Right atrium auricular region (tissue), 2 donors: ENCODE measurements around the gene POLA2. TPM values are rescaled to one million over a fixed set of nuclear protein-coding genes. Genes with fewer than 3 reads are reported as not detected.
"Not testable (repeated sequence)": the region's sequence is repeated elsewhere in the genome, so short reads cannot be mapped to it uniquely, and the experiment has no call there.

Experiments
- DNase-seq: peaks from one replicate; pipeline ENCODE4 v3.0.0-alpha.2; 2019; ENCODE audit warnings: low spot score
- H3K27ac ChIP-seq, 2 donors: fragments of 200-600 bp; sonication (generic); 1 replicate in 1 of 2; 2 replicates in 1 of 2; pipeline ENCODE4 v1.5.1; 2016 to 2019
- H3K27me3 ChIP-seq, 2 donors: fragments of 200-600 bp; sonication (generic); one replicate each; pipeline versions ENCODE4 v1.5.1 to v1.6.0; 2017 to 2019
- H3K36me3 ChIP-seq: fragments of 200-600 bp; sonication (generic); one replicate; pipeline ENCODE4 v1.5.1; 2016
- H3K4me1 ChIP-seq, 2 donors: fragments of 200-600 bp; sonication (generic); one replicate each; pipeline versions ENCODE4 v1.5.1 to v1.6.0; 2017 to 2019
- H3K4me3 ChIP-seq, 2 donors: fragments of 200-600 bp; sonication (generic); 1 replicate in 1 of 2; 2 replicates in 1 of 2; pipeline ENCODE4 v1.5.1; 2017 to 2019; ENCODE audit warnings: mild to moderate bottlenecking in 1 of 2, moderate library complexity in 1 of 2
- H3K9me3 ChIP-seq, 2 donors: fragments of 200-600 bp; sonication (generic); one replicate each; pipeline ENCODE4 v1.5.1; 2019
- CTCF ChIP-seq, 2 donors: fragments of 200-600 bp; sonication (generic); IDR thresholded peaks; one replicate each; pipeline ENCODE4 v1.5.1; 2019; ENCODE audit warnings: antibody characterized with exemption in 2 of 2
- total RNA-seq, 2 donors: library from RNA; depleted of rRNA; stranded (reverse); fragments of >200 nt; gene quantifications; one replicate each; pipeline ENCODE4 v1.1.0, GENCODE V29; 2016

POLA2 gene
- total RNA-seq, 2 donors from 2014 or later = 4.5 to 12.4 TPM

DNA sequence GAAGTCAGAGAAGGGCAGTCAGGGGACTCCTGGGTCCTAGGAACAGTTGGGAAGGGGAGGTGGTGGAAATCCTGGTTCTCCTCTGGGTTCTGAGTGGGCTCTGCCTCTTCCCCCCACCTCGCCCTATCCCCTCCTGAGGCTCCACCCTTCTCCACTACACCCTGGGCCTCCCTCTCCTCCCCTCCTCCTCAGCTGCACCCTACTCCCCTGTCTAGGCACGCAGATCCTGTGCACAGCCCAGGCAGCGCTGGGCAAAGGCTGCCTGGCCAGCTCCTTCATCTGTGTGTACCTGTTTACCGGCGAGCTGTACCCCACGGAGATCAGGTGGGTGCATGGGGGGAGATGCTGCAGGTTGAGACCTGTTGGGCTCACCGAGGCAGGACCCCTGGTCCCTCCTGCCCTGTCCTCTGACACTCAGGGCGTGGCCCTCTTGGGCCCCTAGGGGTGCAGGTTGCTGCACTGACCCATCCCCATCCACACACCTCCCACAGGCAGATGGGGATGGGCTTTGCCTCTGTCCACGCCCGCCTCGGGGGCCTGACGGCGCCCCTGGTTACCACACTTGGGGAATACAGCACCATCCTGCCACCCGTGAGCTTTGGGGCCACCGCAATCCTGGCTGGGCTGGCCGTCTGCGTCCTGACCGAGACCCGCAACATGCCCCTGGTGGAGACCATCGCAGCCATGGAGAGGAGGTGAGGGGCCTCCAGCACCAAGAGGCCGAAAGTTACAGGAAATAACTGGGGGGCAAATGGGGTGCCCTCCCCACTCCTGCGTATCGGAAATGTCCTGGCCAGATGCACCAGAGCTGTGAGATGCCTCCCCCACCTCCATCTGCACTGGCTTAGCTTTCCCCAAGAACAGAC is 25.3 kb upstream of the POLA2 start:
- Histone ChIP-seq H3K4me3 (no peak overlapping the region), H3K27me3 (no peaks in the 10 kb centered on the region), H3K36me3 (no peaks in the 10 kb centered on the region), H3K27ac (no peak overlapping the region), H3K9me3 (no peaks in the 10 kb centered on the region), H3K4me1 (no peaks in the 10 kb centered on the region)
- DNase-seq = no peak
- TF ChIP-seq CTCF (IDR thresholded peaks at IDR 0.05) = no peak

- H3K9me3 ChIP-seq, H3K27ac ChIP-seq, H3K36me3 ChIP-seq, DNase-seq, H3K4me1 ChIP-seq, H3K4me3 ChIP-seq, H3K27me3 ChIP-seq: not testable (repeated sequence)
These were observed 23.5 kb upstream of the POLA2 start for GRCh38 chr11:65238302-65238701.

- no peaks in the 10 kb centered on the region for H3K36me3 ChIP-seq
- H3K27ac ChIP-seq = no peak overlapping the region
- no peaks in the 10 kb centered on the region for H3K9me3 ChIP-seq
- H3K4me3 ChIP-seq = no peak overlapping the region
- H3K27me3 ChIP-seq = no peaks in the 10 kb centered on the region
- TF ChIP-seq CTCF (IDR thresholded peaks at IDR 0.05) = no peak
- no peak for DNase-seq
- no peaks in the 10 kb centered on the region for H3K4me1 ChIP-seq
These were observed 20.6 kb upstream of the POLA2 start for GRCh38 chr11:65241134-65241533.

DNA sequence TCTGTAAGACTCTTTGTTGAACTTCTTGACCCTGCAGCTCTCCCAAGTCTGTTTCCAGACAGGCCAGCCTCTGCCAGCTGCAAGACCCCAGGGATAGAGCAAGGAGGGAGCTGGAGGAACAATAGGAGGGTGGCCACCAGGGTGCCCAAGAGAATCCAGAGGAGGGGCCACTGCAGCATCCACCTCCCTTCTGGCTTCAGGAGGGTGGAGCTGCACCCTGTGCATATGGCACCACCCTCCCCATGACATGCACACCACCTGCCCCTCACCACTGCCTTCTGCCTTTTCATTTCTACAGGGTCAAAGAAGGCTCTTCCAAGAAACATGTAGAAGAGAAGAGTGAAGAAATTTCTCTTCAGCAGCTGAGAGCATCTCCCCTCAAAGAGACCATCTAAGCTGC is 20.1 kb upstream of the POLA2 start:
- Histone ChIP-seq H3K36me3 (no peaks in the 10 kb centered on the region), H3K27ac (no peak overlapping the region), H3K9me3 (no peaks in the 10 kb centered on the region), H3K27me3 (no peaks in the 10 kb centered on the region), H3K4me3 (no peak overlapping the region), H3K4me1 (no peaks in the 10 kb centered on the region)
- no peak for TF ChIP-seq CTCF (IDR thresholded peaks at IDR 0.05)
- no peak for DNase-seq

DNA sequence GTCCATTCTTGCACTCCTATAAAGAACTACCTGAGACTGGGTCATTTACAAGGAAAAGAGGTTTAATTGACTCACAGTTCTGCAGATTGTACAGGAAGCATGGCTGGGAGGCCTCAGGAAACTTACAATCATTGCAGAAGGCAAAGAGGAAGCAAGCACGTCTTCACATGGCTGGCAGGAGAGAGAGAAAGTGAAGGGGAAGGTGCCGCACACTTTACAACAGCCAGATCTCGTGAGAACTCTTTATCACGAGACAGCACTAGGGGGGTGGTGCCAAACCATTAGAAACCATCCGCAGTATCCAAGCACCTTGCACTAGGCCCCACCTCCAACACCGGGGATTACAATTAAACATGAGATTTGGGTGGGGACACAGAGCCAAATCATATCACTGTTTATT is 19.4 kb upstream of the POLA2 start:
- TF ChIP-seq CTCF (IDR thresholded peaks at IDR 0.05) = no peak
- no peak for DNase-seq
- H3K4me3 ChIP-seq = no peak overlapping the region
- no peak overlapping the region for H3K27ac ChIP-seq
- no peaks in the 10 kb centered on the region for H3K9me3 ChIP-seq
- H3K36me3 ChIP-seq = no peaks in the 10 kb centered on the region
- H3K27me3 ChIP-seq = no peaks in the 10 kb centered on the region
- H3K4me1 ChIP-seq = no peaks in the 10 kb centered on the region

- H3K9me3 ChIP-seq = no peaks in the 10 kb centered on the region
- H3K27me3 ChIP-seq = no peaks in the 10 kb centered on the region
- DNase-seq = no peak
- H3K36me3 ChIP-seq = no peaks in the 10 kb centered on the region
- no peak overlapping the region for H3K27ac ChIP-seq
- no peak for TF ChIP-seq CTCF (IDR thresholded peaks at IDR 0.05)
- H3K4me1 ChIP-seq = no peaks in the 10 kb centered on the region
- no peak overlapping the region for H3K4me3 ChIP-seq
These were observed 18.0 kb upstream of the POLA2 start for GRCh38 chr11:65243797-65244196.

GRCh38 chr11:65245046-65245445 is 16.7 kb upstream of the POLA2 start:
- not testable (repeated sequence) for H3K4me3 ChIP-seq, H3K4me1 ChIP-seq, DNase-seq, H3K27me3 ChIP-seq, H3K9me3 ChIP-seq, H3K27ac ChIP-seq, H3K36me3 ChIP-seq
